ENCODE data around the gene CECR2.

The CECR2 gene

GRCh38 chr22:17350292-17350691 is 19.0 kb upstream of the CECR2 start:
- Mint-ChIP-seq H3K27ac (no peak overlapping the region), H3K36me3 (no peaks in the 10 kb centered on the region), H3K4me3 (no peak overlapping the region), H3K4me1 (peaks cover 5% of the 10 kb centered on the region), H3K27me3 (peaks cover 1% of the 10 kb centered on the region), H3K9me3 (no peaks in the 10 kb centered on the region)

- Mint-ChIP-seq H3K36me3 (no peaks in the 10 kb centered on the region), H3K4me3 (no peak overlapping the region), H3K9me3 (no peaks in the 10 kb centered on the region), H3K27ac (no peak overlapping the region), H3K27me3 (peaks cover under 1% of the 10 kb centered on the region), H3K4me1 (peaks cover 5% of the 10 kb centered on the region)
Observed at GRCh38 chr22:17352798-17353197, 16.5 kb upstream of the CECR2 start.

- H3K9me3 Mint-ChIP-seq: no peaks in the 10 kb centered on the region
- no peaks in the 10 kb centered on the region for H3K27me3 Mint-ChIP-seq
- H3K27ac Mint-ChIP-seq: no peak overlapping the region
- no peaks in the 10 kb centered on the region for H3K4me1 Mint-ChIP-seq
- no peak overlapping the region for H3K4me3 Mint-ChIP-seq
- no peaks in the 10 kb centered on the region for H3K36me3 Mint-ChIP-seq
Observed at GRCh38 chr22:17357688-17358087, 11.6 kb upstream of the CECR2 start.

- no peak overlapping the region for H3K27ac Mint-ChIP-seq
- H3K4me3 Mint-ChIP-seq: no peak overlapping the region
- no peaks in the 10 kb centered on the region for H3K4me1 Mint-ChIP-seq
- no peaks in the 10 kb centered on the region for H3K9me3 Mint-ChIP-seq
- H3K27me3 Mint-ChIP-seq: peaks cover 1% of the 10 kb centered on the region
- H3K36me3 Mint-ChIP-seq: no peaks in the 10 kb centered on the region
Observed at GRCh38 chr22:17358415-17358814, 10.8 kb upstream of the CECR2 start.

GRCh38 chr22:17359501-17359900 is 9.8 kb upstream of the CECR2 start:
- Mint-ChIP-seq H3K4me3 (no peak overlapping the region), H3K27ac (no peak overlapping the region), H3K9me3 (no peaks in the 10 kb centered on the region), H3K27me3 (peaks cover 1% of the 10 kb centered on the region), H3K36me3 (no peaks in the 10 kb centered on the region), H3K4me1 (no peaks in the 10 kb centered on the region)

- Mint-ChIP-seq H3K27ac (no peak overlapping the region), H3K4me1 (peaks cover 31% of the 10 kb centered on the region), H3K36me3 (no peaks in the 10 kb centered on the region), H3K9me3 (no peaks in the 10 kb centered on the region), H3K27me3 (peaks cover 34% of the 10 kb centered on the region), H3K4me3 (peak overlapping the region; percentile 16)
Observed at GRCh38 chr22:17366329-17366728, 2.9 kb upstream of the CECR2 start.

GRCh38 chr22:17366830-17367229 is 2.4 kb upstream of the CECR2 start:
- peaks cover 31% of the 10 kb centered on the region for H3K4me1 Mint-ChIP-seq
- H3K36me3 Mint-ChIP-seq: no peaks in the 10 kb centered on the region
- H3K27me3 Mint-ChIP-seq: peaks cover 38% of the 10 kb centered on the region
- H3K4me3 Mint-ChIP-seq: peak overlapping the region; percentile 37
- H3K9me3 Mint-ChIP-seq: no peaks in the 10 kb centered on the region
- H3K27ac Mint-ChIP-seq: no peak overlapping the region

- no peaks in the 10 kb centered on the region for H3K9me3 Mint-ChIP-seq
- H3K4me3 Mint-ChIP-seq: peak overlapping the region; percentile 79
- H3K27ac Mint-ChIP-seq: no peak overlapping the region
- no peaks in the 10 kb centered on the region for H3K36me3 Mint-ChIP-seq
- H3K4me1 Mint-ChIP-seq: peaks cover 31% of the 10 kb centered on the region
- peaks cover 39% of the 10 kb centered on the region for H3K27me3 Mint-ChIP-seq
Observed at GRCh38 chr22:17368144-17368543, 1.1 kb upstream of the CECR2 start.

- Mint-ChIP-seq H3K27me3 (peaks cover 41% of the 10 kb centered on the region), H3K4me1 (peaks cover 31% of the 10 kb centered on the region), H3K4me3 (peak overlapping the region; percentile 79), H3K36me3 (no peaks in the 10 kb centered on the region), H3K9me3 (no peaks in the 10 kb centered on the region), H3K27ac (no peak overlapping the region)
Observed at GRCh38 chr22:17368554-17369438, 464 bp upstream of the CECR2 start.

- Mint-ChIP-seq H3K27ac (no peak overlapping the region), H3K36me3 (no peaks in the 10 kb centered on the region), H3K9me3 (no peaks in the 10 kb centered on the region), H3K27me3 (peaks cover 41% of the 10 kb centered on the region), H3K4me3 (no peak overlapping the region), H3K4me1 (peaks cover 31% of the 10 kb centered on the region)
Observed at GRCh38 chr22:17370026-17370765, 936 bp downstream of the CECR2 start.

GRCh38 chr22:17370766-17371432 is 1.6 kb downstream of the CECR2 start:
- Mint-ChIP-seq H3K9me3 (no peaks in the 10 kb centered on the region), H3K27me3 (peaks cover 41% of the 10 kb centered on the region), H3K4me3 (peak overlapping the region; percentile 40), H3K36me3 (no peaks in the 10 kb centered on the region), H3K4me1 (peaks cover 31% of the 10 kb centered on the region), H3K27ac (no peak overlapping the region)

- Mint-ChIP-seq H3K4me3 (peak overlapping the region; percentile 8), H3K27ac (no peak overlapping the region), H3K27me3 (peaks cover 38% of the 10 kb centered on the region), H3K9me3 (no peaks in the 10 kb centered on the region), H3K4me1 (peaks cover 29% of the 10 kb centered on the region), H3K36me3 (no peaks in the 10 kb centered on the region)
Observed at GRCh38 chr22:17371448-17371847, 2.2 kb downstream of the CECR2 start.

GRCh38 chr22:17373855-17374254 is 4.6 kb downstream of the CECR2 start:
- Mint-ChIP-seq H3K27me3 (peaks cover 18% of the 10 kb centered on the region), H3K36me3 (no peaks in the 10 kb centered on the region), H3K27ac (no peak overlapping the region)

GRCh38 chr22:17375914-17376614 is 6.8 kb downstream of the CECR2 start:
- Mint-ChIP-seq H3K36me3 (no peaks in the 10 kb centered on the region), H3K9me3 (no peaks in the 10 kb centered on the region), H3K27ac (no peak overlapping the region), H3K27me3 (peaks cover 13% of the 10 kb centered on the region), H3K4me3 (no peak overlapping the region), H3K4me1 (peaks cover 2% of the 10 kb centered on the region)

More at GRCh38 chr22:17373855-17374254, 4.6 kb downstream of the CECR2 start:
- Mint-ChIP-seq H3K4me3 (no peak overlapping the region), H3K9me3 (no peaks in the 10 kb centered on the region), H3K4me1 (peaks cover 7% of the 10 kb centered on the region)

- Mint-ChIP-seq H3K27me3 (peaks cover 7% of the 10 kb centered on the region), H3K36me3 (no peaks in the 10 kb centered on the region), H3K27ac (no peak overlapping the region), H3K9me3 (no peaks in the 10 kb centered on the region), H3K4me3 (no peak overlapping the region), H3K4me1 (no peaks in the 10 kb centered on the region)
Observed at GRCh38 chr22:17376950-17377349, 7.7 kb downstream of the CECR2 start.

All from activated naive CD4-positive, alpha-beta T cell treated with anti-CD3 and anti-CD28 coated beads, Interleukin-2, amount 50 U/mL, for 24 hours (primary cell).